Measurements from ENCODE around the gene COL4A4. TPM values are rescaled to one million over a fixed set of nuclear protein-coding genes. Genes with fewer than 3 reads are reported as not detected.

Gene COL4A4
- total and polyA plus RNA-seq, 2 of the 4 experiments (the other 2 are of a cell fraction), result 0.02 TPM; not detected in 1

- in situ Hi-C loops (cut with MboI; ENCODE audit: low sequenced_read_pairs) (no loop called here), intact Hi-C loops (cut with micrococcal nuclease) (no loop called here), dilution Hi-C loops (cut with HindIII; ENCODE audit: low sequenced_read_pairs, unreplicated experiment) (no loop called here)
- CTCF ChIA-PET, result no interaction called here
- no peak overlapping the region for H3K27ac ChIP-seq (ENCODE audit: insufficient read depth, low read length)
- POLR2A ChIA-PET (ENCODE audit: unreplicated experiment), result no interaction called here
- no peak overlapping the region for H2AFZ ChIP-seq (replicated peaks; ENCODE audit: low read length, poor library complexity)
- no peak overlapping the region for H2BK15ac ChIP-seq (ENCODE audit: low read depth, low read length)
- no peak overlapping the region for H3K23ac ChIP-seq (ENCODE audit: low read depth, low read length)
- no peak overlapping the region for H2AK9ac ChIP-seq (replicated peaks; ENCODE audit: low read depth, low read length, poor library complexity)
- ATAC-seq (ENCODE audit: low read depth) (no peak), DNase-seq (no peak)
- H3K9me3 ChIP-seq (ENCODE audit: control insufficient read depth, insufficient read depth, low read length), result no peaks in the 10 kb centered on the region
- no peak overlapping the region for H4K91ac ChIP-seq (ENCODE audit: insufficient read depth, low read depth, low read length)
- H3K36me3 ChIP-seq (ENCODE audit: control insufficient read depth, insufficient read depth, low read length), result no peaks in the 10 kb centered on the region
- H4K20me1 ChIP-seq (ENCODE audit: insufficient read depth, low read length), result no peaks in the 10 kb centered on the region
- H2BK5ac ChIP-seq (ENCODE audit: low read depth, low read length, poor library complexity, severe bottlenecking), result no peak overlapping the region
- no peak overlapping the region for H2BK120ac ChIP-seq (ENCODE audit: low read depth, low read length)
- WGBS, 2 experiments (ENCODE audit: extremely low coverage in 2 of 2, insufficient read length in 1 of 2), result 97% methylated on average over 4 of the region's 6 CpGs; no CpG with 5 or more reads in 1 of the 2 experiments
- no peaks in the 10 kb centered on the region for H3K4me1 ChIP-seq (ENCODE audit: control insufficient read depth, insufficient read depth, low read length)
- no peak overlapping the region for H3K4me3 ChIP-seq (ENCODE audit: insufficient read depth, low read depth, low read length)
- no peak overlapping the region for H4K8ac ChIP-seq (ENCODE audit: low read depth in 2 of 2, low read length in 2 of 2)
- no peaks in the 10 kb centered on the region for H3K79me1 ChIP-seq (ENCODE audit: low read depth in 1 of 2, low read length in 2 of 2)
- no peak overlapping the region for H4K5ac ChIP-seq (ENCODE audit: low read depth, low read length)
- no peak overlapping the region for H2BK20ac ChIP-seq (ENCODE audit: low read depth, low read length)
- H2AK5ac ChIP-seq (ENCODE audit: low read depth, low read length), result no peak overlapping the region
- no peaks in the 10 kb centered on the region for H3K27me3 ChIP-seq (ENCODE audit: control insufficient read depth, insufficient read depth, low read length)
- H3K4ac ChIP-seq (ENCODE audit: low read depth, low read length), result no peak overlapping the region
- no peak overlapping the region for H3K14ac ChIP-seq (replicated peaks; ENCODE audit: low read depth, low read length)
- TF ChIP-seq MAZ (IDR thresholded peaks at IDR 0.05; ENCODE audit: borderline replicate concordance, low read depth, low read length), result no peak
- TF ChIP-seq NFE2L2 (IDR thresholded peaks at IDR 0.05; ENCODE audit: low read depth, low read length), result no peak
- TF ChIP-seq POLR2A (IDR thresholded peaks at IDR 0.05; ENCODE audit: low read depth, low read length), result no peak
- no peak for TF ChIP-seq CHD1 (IDR thresholded peaks at IDR 0.05; ENCODE audit: low read depth, low read length)
- TF ChIP-seq RFX5 (IDR thresholded peaks at IDR 0.05; ENCODE audit: low read depth, low read length), result no peak
- no peak for TF ChIP-seq BHLHE40 (IDR thresholded peaks at IDR 0.05; ENCODE audit: low read depth, low read length)
- TF ChIP-seq RCOR1 (IDR thresholded peaks at IDR 0.05; ENCODE audit: insufficient replicate concordance, low read length), result no peak
- TF ChIP-seq MAFK (IDR thresholded peaks at IDR 0.05; ENCODE audit: low read depth, low read length), result no peak
- TF ChIP-seq CTCF (conservative IDR thresholded peaks at IDR 0.05; ENCODE audit: low read depth, low read length), result no peak
- TF ChIP-seq FOS (IDR thresholded peaks at IDR 0.05; ENCODE audit: low read depth, low read length), result no peak
- no peak for TF ChIP-seq RAD21 (IDR thresholded peaks at IDR 0.05; ENCODE audit: low read length)
- TF ChIP-seq CEBPB (IDR thresholded peaks at IDR 0.05; ENCODE audit: low read depth, low read length), result no peak
- TF ChIP-seq, protein P1, sequence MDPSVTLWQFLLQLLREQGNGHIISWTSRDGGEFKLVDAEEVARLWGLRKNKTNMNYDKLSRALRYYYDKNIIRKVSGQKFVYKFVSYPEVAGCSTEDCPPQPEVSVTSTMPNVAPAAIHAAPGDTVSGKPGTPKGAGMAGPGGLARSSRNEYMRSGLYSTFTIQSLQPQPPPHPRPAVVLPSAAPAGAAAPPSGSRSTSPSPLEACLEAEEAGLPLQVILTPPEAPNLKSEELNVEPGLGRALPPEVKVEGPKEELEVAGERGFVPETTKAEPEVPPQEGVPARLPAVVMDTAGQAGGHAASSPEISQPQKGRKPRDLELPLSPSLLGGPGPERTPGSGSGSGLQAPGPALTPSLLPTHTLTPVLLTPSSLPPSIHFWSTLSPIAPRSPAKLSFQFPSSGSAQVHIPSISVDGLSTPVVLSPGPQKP (IDR thresholded peaks at IDR 0.05; ENCODE audit: borderline replicate concordance, low read depth, low read length), result no peak
- TF ChIP-seq SMC3 (IDR thresholded peaks at IDR 0.05; ENCODE audit: low read depth, low read length), result no peak
- no peak overlapping the region for H3K4me2 ChIP-seq (ENCODE audit: low read depth, low read length)
- no peaks in the 10 kb centered on the region for H3K9me1 ChIP-seq (ENCODE audit: insufficient read depth, low read length)
- no TSS peak for BruUV-seq (replicated peaks)
- no peak overlapping the region for H3K56ac ChIP-seq (ENCODE audit: extremely low read depth, insufficient read depth, low read length)
- no peak overlapping the region for H3K9ac ChIP-seq (ENCODE audit: low read depth, low read length)
- H3K18ac ChIP-seq (ENCODE audit: low read depth, low read length), result no peak overlapping the region
Measured at GRCh38 chr2:227004482-227004881, 159.5 kb downstream of the COL4A4 start.
